GM18505 (cell line): ENCODE data around the gene ENOX1.

Experiments
- ATAC-seq: cut with Tn5 transposase; IDR thresholded peaks from one replicate; pipeline ENCODE4 v1.9.1; 2021; ENCODE audit not compliant: unreplicated experiment
- POLR2A ChIP-seq: IDR thresholded peaks from 4 replicates; pipeline ENCODE4 v1.6.1; 2011; ENCODE audit warnings: borderline replicate concordance; ENCODE audit not compliant: insufficient read depth, insufficient read length; ENCODE audit errors: extremely low read depth

Gene ENOX1

DNA sequence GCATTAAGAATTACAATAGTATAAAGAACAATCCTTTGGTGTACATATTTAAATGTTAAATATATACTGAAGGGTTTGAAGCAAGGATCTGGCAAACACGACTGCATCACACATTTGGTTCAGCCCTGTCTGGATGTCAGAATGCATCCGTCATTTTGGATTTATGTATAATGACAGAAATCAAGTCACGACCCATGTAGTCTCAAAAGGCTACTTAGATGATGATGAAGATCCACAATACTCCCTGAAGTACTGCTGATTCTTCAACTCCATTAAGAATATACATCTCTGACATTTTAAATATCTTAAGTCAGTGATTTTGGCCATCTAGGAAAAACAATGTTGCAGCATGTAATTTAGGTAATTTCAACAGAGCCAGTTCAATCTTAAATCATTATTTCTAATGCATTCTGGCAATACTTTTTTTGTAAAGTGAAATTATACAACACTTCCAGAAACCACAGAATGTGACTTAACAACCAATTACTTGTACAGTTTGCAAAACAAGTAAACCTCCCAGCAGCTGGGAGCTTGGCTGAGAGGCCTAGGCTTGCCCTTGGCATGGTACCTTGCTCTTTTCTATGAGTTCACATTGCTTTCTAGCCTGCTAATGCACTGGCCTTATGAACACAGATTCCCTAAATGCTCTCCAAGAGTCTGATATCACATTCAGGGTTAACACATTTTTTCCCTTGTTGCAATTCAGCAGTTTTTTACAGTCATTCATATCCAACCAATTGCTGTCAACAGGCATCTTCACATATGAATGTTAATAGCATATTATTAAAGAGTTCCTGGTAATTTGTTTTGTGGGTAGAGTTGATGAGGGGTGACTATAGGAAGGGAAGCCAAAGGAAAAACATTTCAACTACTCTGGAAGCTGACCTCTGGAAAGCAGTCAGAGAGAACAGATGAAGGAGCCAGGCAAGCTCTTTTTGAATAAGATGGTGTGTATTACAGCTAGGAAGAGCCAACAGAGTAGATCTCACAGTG, 175.2 kb downstream of the ENOX1 start:
- no peak for ATAC-seq
- no peak for TF ChIP-seq POLR2A

DNA sequence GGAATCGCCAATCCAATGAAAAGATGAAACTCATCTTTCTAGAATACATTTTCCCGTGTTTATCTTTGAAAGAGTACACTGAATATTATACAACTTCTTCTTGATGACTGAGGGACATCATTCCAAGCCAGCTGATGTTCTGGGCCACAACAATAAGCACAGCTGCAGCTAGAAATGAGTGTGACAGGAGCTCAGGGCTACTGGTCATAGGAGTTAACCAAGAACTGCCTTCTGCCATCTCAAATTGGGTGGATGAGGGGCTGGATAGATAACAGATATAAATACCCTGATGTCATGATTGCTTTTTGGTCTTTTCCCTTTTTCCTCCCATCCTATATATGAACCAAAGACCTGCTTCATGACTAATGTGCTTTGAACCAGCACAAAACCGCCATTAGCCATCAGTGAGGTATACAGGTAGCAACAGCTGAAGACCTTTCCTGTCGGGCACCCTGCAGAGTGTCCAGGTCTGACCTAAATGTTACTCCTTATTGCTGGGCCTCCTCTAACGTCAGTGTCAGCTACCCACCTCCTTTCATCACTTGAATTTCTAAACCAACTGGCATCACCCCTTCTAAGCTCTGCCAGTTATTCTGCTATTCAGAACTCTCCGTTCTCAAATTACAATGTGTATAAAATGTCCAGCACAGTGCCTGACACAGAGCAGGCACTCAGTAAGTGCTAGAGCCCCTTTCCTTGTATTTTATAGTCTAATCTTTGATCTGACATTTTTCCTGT, 178.2 kb downstream of the ENOX1 start:
- TF ChIP-seq POLR2A, result no peak
- no peak for ATAC-seq

DNA sequence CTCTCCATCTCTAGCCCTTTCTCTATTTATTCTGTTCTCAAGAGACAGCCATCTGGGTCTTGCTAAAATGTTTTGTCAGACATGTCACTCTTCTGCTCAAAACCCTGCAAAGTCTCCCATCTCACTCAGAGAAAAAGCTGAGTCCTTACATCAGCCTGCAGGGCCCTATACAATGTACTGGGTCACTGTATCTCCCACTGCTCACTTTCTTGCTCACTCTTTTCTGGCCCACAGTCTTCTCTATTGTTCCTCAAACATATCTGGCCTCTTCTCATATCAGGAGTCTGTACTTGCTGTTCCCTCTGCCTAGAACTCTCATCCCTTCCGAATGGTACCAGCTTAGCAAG, 189.2 kb downstream of the ENOX1 start:
- no peak for ATAC-seq
- no peak for TF ChIP-seq POLR2A

DNA sequence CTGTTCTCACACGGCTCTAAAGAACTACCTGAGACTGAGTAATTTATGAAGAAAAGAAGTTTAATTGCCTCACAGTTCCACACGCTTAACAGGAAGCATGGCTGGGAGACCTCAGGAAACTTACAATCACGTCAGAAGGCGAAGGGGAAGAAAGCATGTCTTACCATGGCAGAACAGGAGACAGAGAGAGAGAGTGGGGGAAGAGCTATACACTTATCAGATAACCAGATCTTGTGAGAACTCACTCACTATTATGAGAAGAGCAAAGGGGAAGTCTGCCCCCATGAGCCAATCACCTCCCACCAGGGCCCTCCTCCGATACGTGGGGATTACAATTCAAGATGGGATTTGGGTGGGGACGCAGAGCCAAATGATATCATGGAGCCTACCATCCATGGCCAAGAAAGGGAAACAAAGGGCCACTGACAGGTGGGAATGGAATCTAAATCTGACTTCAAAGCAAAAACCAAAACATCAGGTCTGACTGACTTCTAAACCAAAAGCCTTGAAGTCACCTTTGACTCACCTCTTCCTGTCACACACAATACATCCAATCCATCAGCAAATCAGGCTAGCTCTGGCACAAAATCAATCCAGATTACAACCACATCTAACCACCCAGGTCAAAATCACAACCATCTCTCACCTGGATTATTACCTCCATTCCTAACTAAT, 189.7 kb downstream of the ENOX1 start:
- TF ChIP-seq POLR2A, result no peak
- ATAC-seq, result no peak

DNA sequence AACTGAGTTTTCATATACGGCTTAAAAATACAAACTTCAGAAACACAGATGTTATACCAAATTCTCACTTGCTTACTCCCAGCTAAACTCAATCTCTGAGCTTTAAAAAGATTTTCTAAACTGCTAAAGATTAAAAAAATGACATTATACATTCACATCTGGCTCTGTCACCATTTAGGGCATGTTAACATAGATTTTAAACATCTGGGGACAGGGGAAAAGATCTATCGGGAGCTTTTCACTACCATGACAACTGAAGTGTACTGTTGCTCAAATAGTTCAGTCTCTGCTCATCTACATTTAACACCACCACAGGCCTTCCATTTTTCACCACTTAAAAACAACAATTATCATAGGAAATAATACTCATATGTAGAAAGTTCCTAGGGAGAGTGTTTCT, 190.8 kb downstream of the ENOX1 start:
- ATAC-seq, result no peak

DNA sequence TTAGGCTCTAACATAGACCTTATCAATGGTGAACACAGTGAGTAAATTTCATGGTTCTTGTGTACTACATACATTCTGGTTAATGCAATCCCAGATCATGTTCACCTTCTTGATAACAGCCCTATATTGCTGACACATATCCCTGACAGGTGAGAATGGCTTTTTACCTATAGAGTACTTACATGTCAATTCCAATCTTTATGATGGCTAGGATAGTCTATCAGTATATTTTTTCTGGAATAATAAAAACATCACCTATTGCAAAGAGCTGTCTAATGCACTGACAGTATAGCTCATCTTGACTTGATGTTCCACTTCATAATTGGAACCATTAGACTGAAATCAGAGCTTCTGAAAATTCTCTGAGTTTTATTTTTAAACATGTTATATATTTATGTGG, 199.4 kb downstream of the ENOX1 start:
- TF ChIP-seq POLR2A, result no peak
- no peak for ATAC-seq

More for the DNA sequence above, 190.8 kb downstream of the ENOX1 start:
- TF ChIP-seq POLR2A, result no peak

DNA sequence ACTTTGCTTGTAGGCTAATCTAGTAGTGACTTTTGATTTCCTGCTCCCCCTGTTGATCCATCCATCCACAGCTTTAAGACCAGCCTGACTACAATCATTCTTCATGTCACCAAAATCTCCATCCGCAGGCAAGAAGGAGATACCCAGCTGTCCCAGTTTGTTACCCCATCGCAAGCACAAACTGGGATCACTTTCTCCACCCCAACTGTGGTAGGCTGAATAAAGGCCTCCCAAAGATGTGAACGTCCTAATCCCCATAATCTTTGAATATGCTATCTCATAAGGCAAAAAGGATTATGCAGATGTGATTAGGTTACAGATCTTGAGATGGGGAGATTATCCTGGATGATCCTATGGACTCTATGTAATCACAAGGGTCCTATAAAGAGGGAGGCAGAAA, 202.0 kb downstream of the ENOX1 start:
- TF ChIP-seq POLR2A, result no peak
- ATAC-seq, result no peak

DNA sequence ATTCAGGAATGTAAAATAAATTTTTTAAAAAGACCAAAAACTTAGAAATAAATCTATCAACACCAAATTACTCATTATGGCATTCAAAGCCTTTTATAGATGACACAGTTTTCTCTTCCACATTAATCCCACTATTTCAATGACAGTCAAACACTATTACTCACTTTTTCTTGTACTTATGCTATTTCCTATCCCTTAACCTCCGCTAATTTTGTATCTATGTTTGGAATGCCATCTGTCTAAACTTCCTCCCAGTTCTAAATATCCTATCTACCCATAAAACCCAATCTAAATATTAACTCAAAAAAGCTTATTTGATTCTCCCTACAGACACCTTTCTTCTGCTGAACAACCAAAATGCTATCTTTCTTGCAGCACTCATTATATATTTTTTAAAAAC, 203.5 kb downstream of the ENOX1 start:
- ATAC-seq, result no peak
- no peak for TF ChIP-seq POLR2A

DNA sequence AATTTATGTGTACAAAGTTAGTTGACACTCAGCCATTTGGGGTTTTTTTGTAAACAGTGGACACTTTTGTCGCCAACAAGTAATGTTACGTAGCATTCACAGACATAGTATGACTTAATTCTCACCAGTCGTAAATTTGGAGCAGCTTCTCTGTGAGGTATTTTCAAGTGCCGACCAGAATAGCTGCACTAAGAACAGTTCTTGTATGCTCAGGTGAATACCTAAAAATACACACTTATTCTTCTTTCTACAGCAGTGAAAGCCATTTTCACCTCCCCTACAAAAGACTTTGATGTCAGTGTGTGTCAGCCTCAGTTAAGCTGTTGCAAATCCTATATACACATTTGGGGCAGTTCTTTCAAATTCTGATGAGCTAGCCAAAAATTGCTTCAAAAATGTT, 206.5 kb downstream of the ENOX1 start:
- no peak for TF ChIP-seq POLR2A

DNA sequence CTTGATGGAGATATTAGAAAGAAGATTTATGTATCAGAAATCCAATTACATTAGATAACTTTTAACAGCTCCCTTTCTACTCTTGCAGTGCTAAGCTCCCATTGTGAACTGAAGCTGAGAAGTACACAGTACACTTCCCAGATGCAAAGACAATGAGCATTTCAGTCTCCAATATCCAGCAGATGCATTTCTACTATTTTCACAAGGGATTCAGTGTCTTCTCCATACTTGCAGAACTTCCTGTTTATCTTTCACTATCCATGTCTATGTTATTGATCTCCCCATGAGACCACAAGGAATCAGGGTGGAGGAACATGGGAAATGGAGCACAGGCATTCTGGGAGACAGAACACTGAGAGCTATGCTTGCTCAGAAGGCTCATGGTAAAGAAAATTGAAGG, 207.5 kb downstream of the ENOX1 start:
- no peak for TF ChIP-seq POLR2A
- ATAC-seq, result no peak

More for the DNA sequence above, 206.5 kb downstream of the ENOX1 start:
- no peak for ATAC-seq

DNA sequence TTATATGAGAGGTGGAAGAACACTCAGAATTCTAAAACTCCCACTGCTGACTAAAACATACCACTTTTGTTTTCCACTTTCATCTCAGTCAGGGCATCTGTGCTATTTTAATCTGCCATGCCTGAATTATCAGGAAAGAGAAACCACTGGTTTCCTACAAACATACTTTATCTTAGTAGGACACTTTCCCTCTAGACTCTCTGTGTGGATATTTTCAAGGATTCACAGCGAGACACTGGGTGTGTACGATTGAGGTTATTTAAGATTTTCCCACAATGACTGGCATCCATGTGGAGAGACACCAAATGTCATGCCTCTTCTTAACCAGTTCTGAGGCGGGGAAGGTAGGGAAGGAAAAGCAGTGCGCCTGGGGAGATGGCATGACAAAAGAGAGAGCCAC, 212.2 kb downstream of the ENOX1 start:
- ATAC-seq, result no peak
- no peak for TF ChIP-seq POLR2A

DNA sequence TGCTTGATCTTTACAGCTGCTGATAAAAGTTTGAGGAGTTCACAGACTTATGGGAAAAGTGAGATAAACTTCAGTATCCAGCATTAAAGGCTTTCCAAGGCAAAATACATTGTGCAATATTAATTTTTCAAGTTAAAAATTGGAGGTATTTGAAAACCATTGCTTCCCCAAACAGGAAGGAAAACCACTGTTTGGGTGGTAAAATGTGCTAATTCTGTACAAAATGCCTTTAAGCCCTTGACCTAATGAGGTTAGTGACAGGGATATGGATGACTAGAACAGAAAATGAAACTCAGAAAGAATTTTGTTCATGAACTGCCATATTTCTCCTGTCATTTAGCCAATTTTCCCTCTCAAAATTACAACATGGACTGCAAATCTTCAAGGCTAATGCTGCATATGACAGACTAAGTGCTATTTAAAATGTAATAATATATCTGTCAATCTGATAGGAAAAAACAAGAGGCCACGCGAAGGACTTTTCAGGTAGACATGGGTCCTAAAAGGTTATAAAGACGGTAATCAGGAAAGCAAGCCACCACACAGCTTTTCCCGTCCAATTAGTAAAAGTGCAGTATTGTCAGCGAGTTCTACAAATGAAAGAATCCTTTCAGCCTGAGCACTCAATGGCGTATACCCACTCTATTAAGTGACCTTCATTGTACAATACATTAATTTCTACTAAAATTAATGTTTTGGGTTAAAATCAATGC, 212.8 kb downstream of the ENOX1 start:
- TF ChIP-seq POLR2A, result no peak
- ATAC-seq, result no peak

DNA sequence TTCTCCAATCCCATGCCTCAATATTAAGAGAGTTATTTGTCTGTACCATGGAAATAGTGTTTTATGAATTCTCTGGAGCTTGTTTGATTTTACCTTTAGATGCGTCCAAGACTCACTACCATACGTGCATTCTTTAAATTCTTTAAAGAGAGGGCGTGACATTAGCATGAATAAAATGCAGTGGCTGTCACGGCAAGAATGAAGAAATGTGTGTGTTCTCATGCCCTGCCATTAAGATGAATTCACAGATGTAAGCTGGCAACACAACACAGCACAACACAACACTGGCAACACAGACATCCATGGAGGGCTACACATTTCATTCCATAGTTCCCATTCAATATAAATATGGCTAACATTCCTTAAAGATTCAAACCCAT, 213.4 kb downstream of the ENOX1 start:
- no peak for TF ChIP-seq POLR2A
- no peak for ATAC-seq
